ENCODE measurements around the gene NLK.
"Not testable (repeated sequence)": the region's sequence is repeated elsewhere in the genome, so short reads cannot be mapped to it uniquely, and the experiment has no call there.

GRCh38 chr17:28232966-28233870 is 190.7 kb downstream of the NLK start:
- peak in 1 of 3 experiments; percentile 9 for TF ChIP-seq CTCF (IDR thresholded peaks at IDR 0.05)
- TF ChIP-seq POLR2A (IDR thresholded peaks at IDR 0.05), result not testable (repeated sequence)
